ENCODE results near the gene RFC2. TPM values are rescaled to one million over a fixed set of nuclear protein-coding genes. Genes with fewer than 3 reads are reported as not detected.
A peak's percentile ranks its signal among the peaks of the same experiment; 100 is the strongest.

Gene RFC2
- total RNA-seq, 1 donor from 2014 or later: 37.7 TPM

GRCh38 chr7:74290553-74290950 is 36.4 kb upstream of the RFC2 start:
- intact Hi-C loops (cut with DNase I): loop anchor here (5.0 kb wide), 1 partner anchor 102 kb away; no protein-coding TSS in a partner anchor
- Histone ChIP-seq H3K36me3 (no peaks in the 10 kb centered on the region), H3K4me1 (peaks cover 13 to 34% of the 10 kb centered on the region in 2 donors), H3K9me3 (no peaks in the 10 kb centered on the region), H3K27me3 (no peaks in the 10 kb centered on the region), H3K4me3 (peak overlapping the region; percentile 95 to 99), H3K27ac (peak overlapping the region; percentile 82 to 93)
- DNase-seq (ENCODE audit: low spot score in 2 of 2): no peak
- TF ChIP-seq CTCF (IDR thresholded peaks at IDR 0.05): no peak

DNA sequence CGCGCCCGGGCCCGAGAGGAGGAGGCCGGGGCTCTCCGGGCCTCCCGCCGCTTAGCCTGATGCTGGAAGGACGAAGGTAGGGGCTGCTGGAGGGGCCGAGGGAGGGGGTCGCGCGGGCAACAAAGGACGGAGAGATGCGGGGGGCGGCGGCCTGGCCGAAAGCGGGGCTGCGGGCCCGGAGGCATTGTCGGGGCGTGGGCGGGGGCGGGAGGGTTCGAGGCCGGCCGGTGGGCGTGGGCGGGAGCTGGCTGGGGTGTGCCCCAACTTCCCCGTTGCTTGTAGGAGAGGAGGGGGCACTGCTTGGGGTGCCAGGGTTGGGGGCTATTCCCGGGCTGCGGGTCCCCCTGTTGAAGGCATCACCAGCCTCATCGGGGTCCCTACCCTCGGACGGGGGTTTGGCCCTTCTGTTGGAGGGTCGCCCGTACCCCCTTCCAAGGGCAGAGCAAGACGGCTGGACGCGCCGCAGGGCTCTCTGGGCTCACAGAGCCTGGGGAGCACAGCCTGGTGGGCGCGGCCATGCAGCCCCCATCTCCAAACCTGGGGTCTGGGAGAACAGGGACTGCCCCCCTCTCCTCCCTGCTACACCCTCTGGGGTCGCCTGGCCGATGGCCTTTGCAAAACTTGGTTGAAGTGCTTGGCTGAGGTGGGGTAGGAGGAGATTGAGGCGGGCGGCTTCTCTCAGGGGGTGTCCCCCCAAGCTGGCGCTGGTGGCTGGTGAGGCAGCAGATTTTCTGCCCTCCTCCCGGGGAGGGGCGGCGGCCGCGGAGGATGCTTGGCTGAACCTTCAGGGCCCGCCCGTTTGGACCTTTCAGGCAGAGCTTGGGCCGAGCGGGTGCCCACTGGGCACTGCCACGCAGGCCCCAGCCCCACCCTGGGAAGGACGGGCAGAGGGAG is 35.7 kb upstream of the RFC2 start:
- H3K36me3 ChIP-seq: no peaks in the 10 kb centered on the region
- peak in 1 of 2 donors; percentile 83 for DNase-seq (ENCODE audit: low spot score in 2 of 2)
- H3K4me3 ChIP-seq: peak overlapping the region; percentile 95 to 99
- intact Hi-C loops (cut with DNase I): loop anchor here (1.0 to 5.0 kb wide), 3 partner anchors 20 to 102 kb away; no protein-coding TSS in a partner anchor
- H3K9me3 ChIP-seq: no peaks in the 10 kb centered on the region
- no peaks in the 10 kb centered on the region for H3K27me3 ChIP-seq
- TF ChIP-seq CTCF (IDR thresholded peaks at IDR 0.05): no peak
- H3K27ac ChIP-seq: peak overlapping the region; percentile 82 to 93
- H3K4me1 ChIP-seq: peaks cover 13 to 29% of the 10 kb centered on the region in 2 donors

- Histone ChIP-seq H3K9me3 (no peaks in the 10 kb centered on the region), H3K4me1 (peaks cover 12 to 23% of the 10 kb centered on the region in 2 donors), H3K27me3 (no peaks in the 10 kb centered on the region), H3K36me3 (no peaks in the 10 kb centered on the region), H3K4me3 (peak within 1 kb of the TSS; percentile 95 to 99), H3K27ac (peak within 1 kb of the TSS; percentile 82 to 93)
- TF ChIP-seq CTCF (IDR thresholded peaks at IDR 0.05): peak in 1 of 3 experiments; percentile 21
- intact Hi-C loops (cut with DNase I): loop anchor here (1.0 kb wide), 2 partner anchors 19 to 33 kb away; no protein-coding TSS in a partner anchor
- peak in 1 of 2 donors; percentile 87 for DNase-seq (ENCODE audit: low spot score in 2 of 2)
Measured at GRCh38 chr7:74289018-74289658, 34.9 kb upstream of the RFC2 start, which contains the start of gene CLIP2. CLIP2 (plus strand) TSS chr7:74289407; CDS start chr7:74317547, 28,140 bp downstream.

GRCh38 chr7:74288034-74288881 is 34.1 kb upstream of the RFC2 start:
- Histone ChIP-seq H3K27ac (peak overlapping the region; percentile 69 to 93), H3K4me1 (peaks cover 9 to 14% of the 10 kb centered on the region in 2 donors), H3K9me3 (no peaks in the 10 kb centered on the region), H3K27me3 (no peaks in the 10 kb centered on the region), H3K36me3 (no peaks in the 10 kb centered on the region), H3K4me3 (peak overlapping the region; percentile 95 to 99)
- TF ChIP-seq CTCF (IDR thresholded peaks at IDR 0.05): no peak
- no peak for DNase-seq (ENCODE audit: low spot score in 2 of 2)
- intact Hi-C loops (cut with DNase I): no loop called here

All from ascending aorta (tissue), 2 donors.